CD14-positive monocyte (primary cell): ENCODE measurements around the gene GSTCD. TPM values are rescaled to one million over a fixed set of nuclear protein-coding genes. Genes with fewer than 3 reads are reported as not detected.
A peak's percentile ranks its signal among the peaks of the same experiment; 100 is the strongest.

Experiments used
- DNase-seq, 3 donors: peaks; one replicate each; pipeline ENCODE4 v3.0.0-alpha.2; 2011 to 2022
- H2AFZ ChIP-seq: 2 replicates; pipeline ENCODE4 v1.6.0; 2012; ENCODE audit warnings: mild to moderate bottlenecking, low read depth, low read length, inconsistent platforms; ENCODE audit not compliant: insufficient read depth, poor library complexity, severe bottlenecking
- H3K27ac ChIP-seq, 2 donors: 1 replicate in 1 of 2; 2 replicates in 1 of 2; pipeline ENCODE4 v1.5.1; 2012 to 2013; ENCODE audit warnings: low read length in 2 of 2, control low read depth in 1 of 2, inconsistent platforms in 1 of 2, low read depth in 1 of 2, mild to moderate bottlenecking in 1 of 2
- H3K27me3 ChIP-seq, 2 donors: one replicate each; pipeline versions ENCODE4 v1.6.0 to v1.6.1; 2011 to 2013; ENCODE audit warnings: low read length in 2 of 2; ENCODE audit not compliant: control insufficient read depth in 2 of 2, insufficient read depth in 2 of 2
- H3K36me3 ChIP-seq, 2 donors: replicated peaks in 1 of 2; 1 replicate in 1 of 2; 2 replicates in 1 of 2; pipeline versions ENCODE4 v1.5.1 to v1.6.1; 2012 to 2013; ENCODE audit warnings: low read length in 2 of 2, control low read depth in 1 of 2, inconsistent platforms in 1 of 2, mild to moderate bottlenecking in 1 of 2; ENCODE audit not compliant: insufficient read depth in 2 of 2, control insufficient read depth in 1 of 2
- H3K4me1 ChIP-seq, 2 donors: 1 replicate in 1 of 2; 2 replicates in 1 of 2; pipeline versions ENCODE4 v1.5.1 to v1.6.1; 2012 to 2013; ENCODE audit warnings: low read length in 2 of 2, control low read depth in 1 of 2, inconsistent platforms in 1 of 2, mild to moderate bottlenecking in 1 of 2, moderate library complexity in 1 of 2; ENCODE audit not compliant: insufficient read depth in 2 of 2, control insufficient read depth in 1 of 2
- H3K4me2 ChIP-seq: replicated peaks from 2 replicates; pipeline ENCODE3; 2012; ENCODE audit warnings: low read length, moderate library complexity, mild to moderate bottlenecking; ENCODE audit not compliant: poor library complexity, severe bottlenecking; ENCODE audit errors: extremely low read depth
- H3K4me3 ChIP-seq, 3 experiments: fragments of 200-600 bp in 1 of 3; sonication (generic) in 1 of 3; replicated peaks in 1 of 3; 1 replicate in 2 of 3; 2 replicates in 1 of 3; pipeline ENCODE4 v1.5.1; 2011 to 2013; ENCODE audit warnings: low read length in 3 of 3, mild to moderate bottlenecking in 3 of 3, control low read depth in 2 of 3, low read depth in 2 of 3, inconsistent platforms in 1 of 3, moderate library complexity in 1 of 3
- H3K79me2 ChIP-seq: 2 replicates; pipeline ENCODE4 v1.6.0; 2012; ENCODE audit warnings: mild to moderate bottlenecking, control low read depth, inconsistent platforms, low read length, moderate library complexity; ENCODE audit not compliant: insufficient read depth
- H3K9ac ChIP-seq: 2 replicates; pipeline ENCODE4 v1.6.0; 2017; ENCODE audit warnings: low read length, mild to moderate bottlenecking; ENCODE audit not compliant: insufficient read depth, poor library complexity, severe bottlenecking
- H3K9me3 ChIP-seq, 2 donors: replicated peaks in 1 of 2; 1 replicate in 1 of 2; 2 replicates in 1 of 2; pipeline versions ENCODE4 v1.5.1 to v1.6.1; 2012 to 2013; ENCODE audit warnings: low read length in 2 of 2, control low read depth in 1 of 2; ENCODE audit not compliant: control insufficient read depth in 1 of 2, insufficient read depth in 1 of 2
- H4K20me1 ChIP-seq: 2 replicates; pipeline ENCODE4 v1.6.0; 2012; ENCODE audit warnings: mild to moderate bottlenecking, low read length, control low read depth, moderate library complexity; ENCODE audit not compliant: insufficient read depth
- H3K27ac Mint-ChIP-seq, 7 donors: one replicate each; pipeline ENCODE4 v1.8.0; 2020; ENCODE audit warnings: mild to moderate bottlenecking in 7 of 7, mixed read lengths in 7 of 7, moderate library complexity in 6 of 7, inconsistent platforms in 2 of 7
- H3K27me3 Mint-ChIP-seq, 3 donors: one replicate each; pipeline ENCODE4 v1.8.0; 2021 to 2022; ENCODE audit warnings: low read depth in 3 of 3, mild to moderate bottlenecking in 3 of 3, mixed read lengths in 3 of 3, moderate library complexity in 3 of 3, inconsistent platforms in 1 of 3
- H3K36me3 Mint-ChIP-seq, 2 donors: one replicate each; pipeline ENCODE4 v1.8.0; 2020; ENCODE audit warnings: mixed read lengths in 2 of 2, inconsistent platforms in 1 of 2, mild to moderate bottlenecking in 1 of 2
- H3K4me1 Mint-ChIP-seq: one replicate; pipeline ENCODE4 v1.8.0; 2020; ENCODE audit warnings: mild to moderate bottlenecking, mixed read lengths
- H3K4me3 Mint-ChIP-seq, 2 donors: one replicate each; pipeline ENCODE4 v1.8.0; 2020; ENCODE audit warnings: mild to moderate bottlenecking in 2 of 2, mixed read lengths in 2 of 2, moderate library complexity in 1 of 2
- H3K9me3 Mint-ChIP-seq, 7 donors: one replicate each; pipeline ENCODE4 v1.8.0; 2020 to 2022; ENCODE audit warnings: mixed read lengths in 7 of 7, mild to moderate bottlenecking in 6 of 7, moderate library complexity in 6 of 7, inconsistent platforms in 2 of 7
- WGBS: methylation state at CpG from one replicate; pipeline ENCODE4 v1.1.5; 2013; ENCODE audit warnings: missing lambda C conversion rate; ENCODE audit not compliant: insufficient coverage; 5-methylcytosine and 5-hydroxymethylcytosine counted together
- intact Hi-C, 2 donors: fragments of 100-400 bp; cut with micrococcal nuclease; formaldehyde crosslinking; loops; one replicate each; pipeline versions ENCODE4 v1.15.0 to v1.15.1; 2023
- polyA plus RNA-seq, 3 donors: library from polyadenylated mRNA; depleted of rRNA in 1 of 3; unstranded in 2 of 3; stranded (reverse) in 1 of 3; fragments of 300-500 nt in 2 of 3; fragments of >200 nt in 1 of 3; fragmentation: Illumina TruSeq in 2 of 3; gene quantifications; 1 replicate in 2 of 3; 2 replicates in 1 of 3; pipeline ENCODE4 v1.2.3, GENCODE V29; 2012 to 2021
- TF ChIP-seq, protein P1 (sequence below): fragments of 200-600 bp; IDR thresholded peaks from one replicate; pipeline ENCODE4 v1.8.0; 2022; ENCODE audit warnings: antibody characterized with exemption, mild to moderate bottlenecking

Gene GSTCD
- polyA plus RNA-seq, 3 donors, result 0.93 to 1.5 (median 1.2) TPM

- no peak overlapping the region for H3K4me3 ChIP-seq
- peak overlapping the region in 1 of 2 donors; percentile 69 for H3K4me3 Mint-ChIP-seq
- no peaks in the 10 kb centered on the region for H3K4me1 ChIP-seq
- H2AFZ ChIP-seq, result no peak overlapping the region
- H3K9me3 Mint-ChIP-seq, result peaks cover 0 to 8% (median 4%) of the 10 kb centered on the region in 7 donors
- no peaks in the 10 kb centered on the region for H3K36me3 ChIP-seq
- WGBS, result 2% methylated on average over 83 of the region's 84 CpGs
- no peak overlapping the region for H3K27ac Mint-ChIP-seq
- H3K9me3 ChIP-seq, result peaks cover 0 to 16% of the 10 kb centered on the region in 2 donors
- no peak overlapping the region for H3K4me2 ChIP-seq
- no peak overlapping the region for H3K27ac ChIP-seq
- H3K9ac ChIP-seq, result no peak overlapping the region
- H4K20me1 ChIP-seq, result no peaks in the 10 kb centered on the region
- peaks cover 51 to 74% (median 61%) of the 10 kb centered on the region in 3 donors for H3K27me3 Mint-ChIP-seq
- H3K36me3 Mint-ChIP-seq, result peaks cover 0 to 4% of the 10 kb centered on the region in 2 donors
- DNase-seq, result no peak
- peaks cover 42 to 61% of the 10 kb centered on the region in 2 donors for H3K27me3 ChIP-seq
- H3K4me1 Mint-ChIP-seq, result no peaks in the 10 kb centered on the region
- intact Hi-C loops, result no loop called here
- TF ChIP-seq, protein P1, sequence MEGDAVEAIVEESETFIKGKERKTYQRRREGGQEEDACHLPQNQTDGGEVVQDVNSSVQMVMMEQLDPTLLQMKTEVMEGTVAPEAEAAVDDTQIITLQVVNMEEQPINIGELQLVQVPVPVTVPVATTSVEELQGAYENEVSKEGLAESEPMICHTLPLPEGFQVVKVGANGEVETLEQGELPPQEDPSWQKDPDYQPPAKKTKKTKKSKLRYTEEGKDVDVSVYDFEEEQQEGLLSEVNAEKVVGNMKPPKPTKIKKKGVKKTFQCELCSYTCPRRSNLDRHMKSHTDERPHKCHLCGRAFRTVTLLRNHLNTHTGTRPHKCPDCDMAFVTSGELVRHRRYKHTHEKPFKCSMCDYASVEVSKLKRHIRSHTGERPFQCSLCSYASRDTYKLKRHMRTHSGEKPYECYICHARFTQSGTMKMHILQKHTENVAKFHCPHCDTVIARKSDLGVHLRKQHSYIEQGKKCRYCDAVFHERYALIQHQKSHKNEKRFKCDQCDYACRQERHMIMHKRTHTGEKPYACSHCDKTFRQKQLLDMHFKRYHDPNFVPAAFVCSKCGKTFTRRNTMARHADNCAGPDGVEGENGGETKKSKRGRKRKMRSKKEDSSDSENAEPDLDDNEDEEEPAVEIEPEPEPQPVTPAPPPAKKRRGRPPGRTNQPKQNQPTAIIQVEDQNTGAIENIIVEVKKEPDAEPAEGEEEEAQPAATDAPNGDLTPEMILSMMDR, result no peak
- H3K79me2 ChIP-seq, result no peaks in the 10 kb centered on the region
These were observed 187.2 kb downstream of the GSTCD start for GRCh38 chr4:105895583-105896460.

DNA sequence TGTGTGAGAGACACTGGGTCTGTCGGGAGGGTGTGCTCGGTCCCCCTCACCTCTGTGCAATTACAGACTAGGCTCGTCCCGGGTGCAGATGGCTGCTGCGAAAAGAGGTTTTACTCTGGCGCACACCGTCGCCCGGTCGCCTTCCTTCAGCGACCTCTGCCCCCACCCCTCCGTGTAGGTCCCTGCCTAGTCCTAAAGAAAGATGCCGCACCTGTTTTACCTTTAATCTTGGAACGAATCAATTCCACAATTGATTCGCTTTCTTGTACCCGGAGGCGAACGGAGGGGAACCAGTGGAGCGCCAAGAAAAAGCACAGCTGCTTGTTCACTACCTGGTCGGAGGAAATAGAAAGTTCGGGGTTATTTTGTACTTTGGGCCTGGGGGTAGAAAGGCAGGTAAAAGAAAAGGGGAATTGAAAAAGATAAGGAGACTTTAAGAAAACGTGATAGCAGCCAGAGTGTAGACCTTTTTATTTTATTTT lies 187.9 kb downstream of the GSTCD start:
- H3K27me3 ChIP-seq, result peaks cover 44 to 61% of the 10 kb centered on the region in 2 donors
- no peak overlapping the region for H3K9ac ChIP-seq
- Mint-ChIP-seq H3K36me3 (peaks cover 0 to 4% of the 10 kb centered on the region in 2 donors), H3K27ac (no peak overlapping the region), H3K9me3 (peaks cover 0 to 8% (median 4%) of the 10 kb centered on the region in 7 donors), H3K4me1 (no peaks in the 10 kb centered on the region), H3K27me3 (peaks cover 51 to 74% (median 61%) of the 10 kb centered on the region in 3 donors), H3K4me3 (peak overlapping the region in 1 of 2 donors; percentile 69)
- no peak for DNase-seq
- no peak overlapping the region for H3K27ac ChIP-seq
- no peaks in the 10 kb centered on the region for H3K79me2 ChIP-seq
- H4K20me1 ChIP-seq, result no peaks in the 10 kb centered on the region
- no peak overlapping the region for H3K4me2 ChIP-seq
- H3K9me3 ChIP-seq, result peaks cover 0 to 16% of the 10 kb centered on the region in 2 donors
- WGBS, result 1% methylated on average over 19 of the region's 22 CpGs
- intact Hi-C loops, result no loop called here
- no peak overlapping the region for H3K4me3 ChIP-seq
- H3K4me1 ChIP-seq, result no peaks in the 10 kb centered on the region
- H3K36me3 ChIP-seq, result no peaks in the 10 kb centered on the region
- TF ChIP-seq, protein P1, result no peak
- no peak overlapping the region for H2AFZ ChIP-seq

Other genes starting within 250 kb of the GSTCD start
- gene PPA2, start 234.7 kb upstream of the GSTCD start, polyA plus RNA-seq, result 100 to 1,000 TPM in 2 of 3 donors, 10 to 100 TPM in 1; 24.8 to 128 (median 110) TPM
- gene ARHGEF38, start 156.2 kb upstream of the GSTCD start, polyA plus RNA-seq, result not detected
- 10 to 100 TPM; 12.0 to 22.9 (median 18.1) TPM for gene INTS12, start 95 bp upstream of the GSTCD start, polyA plus RNA-seq
- gene NPNT, start 186.7 kb downstream of the GSTCD start, polyA plus RNA-seq, result not detected